Fibroblast of pulmonary artery (primary cell): Measurements from ENCODE around the gene NOBOX.
A peak's percentile ranks its signal among the peaks of the same experiment; 100 is the strongest.

Source experiments
- DNase-seq: peaks from one replicate; pipeline ENCODE4 v3.0.0-alpha.2; 2010; ENCODE audit warnings: low read depth
- H3K4me3 ChIP-seq: replicated peaks from 2 replicates; pipeline ENCODE4 v1.5.1; 2011; ENCODE audit warnings: low read depth, mild to moderate bottlenecking, control low read depth, low read length, moderate library complexity
- CTCF ChIP-seq: IDR thresholded peaks from 2 replicates; pipeline ENCODE4 v1.5.1; 2011; ENCODE audit warnings: mild to moderate bottlenecking, control low read depth, low read length, inconsistent platforms; ENCODE audit errors: missing control alignments

Gene NOBOX

GRCh38 chr7:144403649-144404061 is at the start of gene NOBOX:
TSS of gene NOBOX (minus strand) at chr7:144403693.
- no peak for DNase-seq
- H3K4me3 ChIP-seq = no peak within 1 kb of the TSS
- no peak for TF ChIP-seq CTCF

GRCh38 chr7:144452064-144452463 is 48.6 kb upstream of the NOBOX start:
- no peak overlapping the region for H3K4me3 ChIP-seq
- DNase-seq = no peak
- no peak for TF ChIP-seq CTCF

GRCh38 chr7:144445590-144445989 is 42.1 kb upstream of the NOBOX start:
- no peak for TF ChIP-seq CTCF
- no peak overlapping the region for H3K4me3 ChIP-seq
- peak; percentile 8 for DNase-seq

DNA sequence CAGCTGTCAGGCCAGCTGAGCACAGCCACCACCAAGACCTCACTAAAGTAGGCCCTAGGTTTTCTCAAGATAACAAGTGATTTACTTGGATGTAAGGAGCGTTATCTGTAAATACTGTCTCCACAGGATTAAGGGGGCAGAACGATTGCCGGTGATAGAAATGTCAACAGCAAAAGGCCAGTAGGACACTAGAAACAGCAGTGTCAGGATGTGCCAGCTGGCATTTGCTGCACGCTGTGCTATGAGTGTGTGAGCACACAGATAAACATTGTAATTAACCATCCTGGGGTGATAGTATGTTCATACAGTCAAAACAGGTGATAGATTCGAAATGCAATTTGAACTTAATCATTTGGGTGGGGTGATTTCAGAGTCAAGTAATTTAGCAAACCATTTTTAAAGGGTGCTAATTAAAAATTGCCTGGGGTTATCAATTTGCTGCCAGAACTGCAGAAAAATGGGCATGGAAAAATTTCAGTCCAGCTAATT is 36.3 kb upstream of the NOBOX start:
- no peak for DNase-seq
- H3K4me3 ChIP-seq = no peak overlapping the region
- no peak for TF ChIP-seq CTCF

DNA sequence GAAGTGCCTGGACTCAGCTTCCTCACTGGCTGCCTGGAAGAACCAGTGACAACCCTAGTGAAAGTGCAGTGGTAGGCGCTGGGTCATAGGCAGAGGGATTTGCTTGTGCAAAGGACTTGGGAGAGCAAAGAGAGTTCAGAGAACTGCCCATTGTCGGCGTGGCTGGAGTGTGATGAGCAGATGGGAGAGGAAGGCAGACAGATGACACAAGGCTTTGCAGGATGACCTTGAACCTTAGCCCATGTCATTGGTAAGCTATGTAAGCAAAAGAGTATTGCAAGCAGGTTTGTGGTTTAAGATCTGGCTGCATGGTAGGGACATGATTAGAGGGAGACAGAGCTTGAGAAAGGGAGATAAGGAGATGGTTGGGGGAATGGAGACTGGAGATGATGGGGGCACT is 35.3 kb upstream of the NOBOX start:
- no peak overlapping the region for H3K4me3 ChIP-seq
- DNase-seq = no peak
- TF ChIP-seq CTCF = no peak

GRCh38 chr7:144437370-144438191 is 34.1 kb upstream of the NOBOX start:
- no peak overlapping the region for H3K4me3 ChIP-seq
- peak; percentile 68 for TF ChIP-seq CTCF
- DNase-seq = peak; percentile 88

DNA sequence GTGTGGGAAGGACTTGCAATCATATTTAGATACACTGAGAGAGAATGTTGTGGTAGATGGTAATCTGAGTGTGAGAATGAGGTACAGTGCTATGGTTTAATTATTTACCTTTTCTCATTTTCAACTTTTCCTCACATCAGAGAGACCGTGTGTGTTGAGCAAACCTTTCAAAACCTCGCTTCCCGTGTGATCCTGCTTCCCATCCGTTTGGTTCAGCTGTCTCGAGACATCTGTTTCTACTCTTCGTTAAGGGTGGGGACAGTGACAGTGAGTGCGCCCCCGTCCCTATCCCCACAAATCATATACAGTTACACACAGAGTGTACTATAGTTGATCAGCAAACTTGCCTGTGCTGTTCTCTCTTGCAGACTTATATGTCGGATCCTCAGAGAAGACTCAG is 33.0 kb upstream of the NOBOX start:
- TF ChIP-seq CTCF = no peak
- no peak for DNase-seq
- H3K4me3 ChIP-seq = no peak overlapping the region
